GM12878 (cell line): Measurements from ENCODE around the gene FGGY. TPM values are rescaled to one million over a fixed set of nuclear protein-coding genes. Genes with fewer than 3 reads are reported as not detected.

Source experiments
- ATAC-seq: fragments of 200-7000 bp; cut with Tn5 transposase; 3 replicates; pipeline ENCODE4 v1.9.1; 2020; ENCODE audit warnings: mild to moderate bottlenecking, moderate library complexity
- BruUV-seq: library from RNA; stranded (reverse); fragments of 400-500 nt; replicated peaks from 2 replicates; lab custom pipeline; 2021; lab: Mats Ljungman, UMichigan
- CTCF ChIA-PET: fragments of 300-600 bp; sonication (Branson Sonifier 250); formaldehyde crosslinking; extraction: SDS; loops from one replicate; lab custom pipeline; 2021; ENCODE audit warnings: inconsistent platforms; lab: Yijun Ruan, JAX
- POLR2A ChIA-PET: fragments of 350-600 bp; formaldehyde crosslinking; extraction: SDS; loops from one replicate; lab custom pipeline; 2021; ENCODE audit warnings: inconsistent platforms; lab: Charles Lee
- RAD21 ChIA-PET: fragments of 300-600 bp; sonication (Branson Sonifier 250); formaldehyde crosslinking; loops from one replicate; lab custom pipeline; 2023; ENCODE audit warnings: antibody characterized with exemption; ENCODE audit not compliant: unreplicated experiment; lab: Charles Lee
- SMC1A ChIA-PET: fragments of 300-600 bp; sonication (Branson Sonifier 250); formaldehyde crosslinking; loops from one replicate; lab custom pipeline; 2023; ENCODE audit not compliant: unreplicated experiment, uncharacterized antibody; lab: Charles Lee
- DNase-seq: peaks from one replicate; pipeline ENCODE4 v3.0.0-alpha.2; 2011; ENCODE audit warnings: low read depth, low spot score
- FAIRE-seq: peaks from 3 replicates; lab custom pipeline; 2011; peaks lifted over from hg19 to GRCh38; lab: Jason Lieb, UNC
- H2AFZ ChIP-seq: 2 replicates; pipeline ENCODE4 v1.6.0; 2011; ENCODE audit warnings: low read depth, low read length, control low read depth; ENCODE audit not compliant: control insufficient read depth
- H3K27ac ChIP-seq: 2 replicates; pipeline ENCODE4 v1.5.1; 2011; ENCODE audit warnings: control low read depth; ENCODE audit not compliant: control insufficient read depth, insufficient read depth
- H3K27me3 ChIP-seq, 2 experiments: replicated peaks in 1 of 2; 2 replicates each; pipeline versions ENCODE4 v1.6.0 to v1.6.1; 2011; ENCODE audit warnings: low read length in 1 of 2; ENCODE audit not compliant: control insufficient read depth in 2 of 2, insufficient read depth in 2 of 2
- H3K36me3 ChIP-seq, 2 experiments: 2 replicates each; pipeline ENCODE4 v1.5.1; 2011; ENCODE audit warnings: low read length in 1 of 2; ENCODE audit not compliant: control insufficient read depth in 2 of 2, insufficient read depth in 2 of 2
- H3K4me1 ChIP-seq: 2 replicates; pipeline ENCODE4 v1.6.1; 2011; ENCODE audit warnings: mild to moderate bottlenecking, low read length, moderate library complexity, mixed read lengths; ENCODE audit not compliant: control insufficient read depth, insufficient read depth
- H3K4me2 ChIP-seq: 2 replicates; pipeline ENCODE4 v1.6.0; 2011; ENCODE audit warnings: control low read depth; ENCODE audit not compliant: control insufficient read depth, insufficient read depth
- H3K4me3 ChIP-seq: fragments of 200-600 bp; sonication (generic); 2 replicates; pipeline ENCODE4 v1.5.1; 2016
- H3K79me2 ChIP-seq: 2 replicates; pipeline ENCODE4 v1.6.0; 2011; ENCODE audit warnings: low read length; ENCODE audit not compliant: control insufficient read depth, insufficient read depth
- H3K9ac ChIP-seq: 2 replicates; pipeline ENCODE4 v1.8.0; 2011; ENCODE audit warnings: low read length, control low read depth, mixed read lengths; ENCODE audit not compliant: control insufficient read depth, insufficient read depth
- H3K9me3 ChIP-seq: replicated peaks from 3 replicates; pipeline ENCODE4 v1.5.1; 2011; ENCODE audit warnings: mild to moderate bottlenecking, low read length; ENCODE audit not compliant: control insufficient read depth, insufficient read depth
- H4K20me1 ChIP-seq: 2 replicates; pipeline ENCODE4 v1.6.0; 2011; ENCODE audit not compliant: control insufficient read depth, insufficient read depth
- BCLAF1 ChIP-seq: fragments of 450-650 bp; IDR thresholded peaks from 2 replicates; pipeline ENCODE4 v1.6.1; 2017; ENCODE audit warnings: antibody characterized with exemption, mild to moderate bottlenecking, moderate library complexity
- CEBPZ ChIP-seq: fragments of 150-350 bp; IDR thresholded peaks from 2 replicates; pipeline ENCODE4 v1.6.1; 2016; ENCODE audit warnings: low read depth, low read length
- EZH2 ChIP-seq: IDR thresholded peaks from 2 replicates; pipeline ENCODE4 v1.6.1; 2012; ENCODE audit warnings: low read depth, mild to moderate bottlenecking, control low read depth, inconsistent platforms, low read length, borderline replicate concordance; ENCODE audit not compliant: control insufficient read depth
- HDGF ChIP-seq: fragments of 450-650 bp; IDR thresholded peaks from 2 replicates; pipeline ENCODE4 v1.6.1; 2016; ENCODE audit warnings: antibody characterized with exemption
- MEF2B ChIP-seq: fragments of 450-650 bp; IDR thresholded peaks from 2 replicates; pipeline ENCODE4 v1.6.1; 2018; ENCODE audit warnings: mild to moderate bottlenecking, moderate library complexity; ENCODE audit not compliant: partially characterized antibody, poor library complexity, severe bottlenecking
- PML ChIP-seq: IDR thresholded peaks from 2 replicates; pipeline ENCODE4 v1.6.1; 2012; ENCODE audit warnings: low read length, inconsistent platforms
- RAD21 ChIP-seq: IDR thresholded peaks from 2 replicates; pipeline ENCODE4 v1.6.1; 2011; ENCODE audit warnings: mild to moderate bottlenecking, low read depth, low read length, moderate library complexity; ENCODE audit not compliant: insufficient read depth
- SPI1 ChIP-seq: IDR thresholded peaks from 2 replicates; pipeline ENCODE4 v1.6.1; 2011; ENCODE audit warnings: low read depth, mild to moderate bottlenecking, low read length, moderate library complexity, borderline replicate concordance; ENCODE audit not compliant: insufficient read depth
- SREBF1 ChIP-seq: IDR thresholded peaks from 2 replicates; pipeline ENCODE4 v1.6.1; 2012; ENCODE audit warnings: mild to moderate bottlenecking, low read length
- ZNF274 ChIP-seq: IDR thresholded peaks from one replicate; pipeline ENCODE4 v1.8.0; 2011; ENCODE audit not compliant: insufficient read length, insufficient read depth
- WGBS: methylation state at CpG from one replicate; pipeline ENCODE4 v1.1.6; 2016; ENCODE audit warnings: low lambda C conversion rate; ENCODE audit not compliant: insufficient replicate concordance, insufficient coverage; ENCODE audit errors: missing lambda C conversion rate; 5-methylcytosine and 5-hydroxymethylcytosine counted together
- in situ Hi-C: fragments of 300-500 bp; cut with MboI; formaldehyde crosslinking; loops from 9 replicates; pipeline ENCODE4 v1.14.3; 2018; ENCODE audit warnings: mixed read lengths
- intact Hi-C: fragments of 100-400 bp; cut with micrococcal nuclease; formaldehyde crosslinking; loops from one replicate; pipeline ENCODE4 v1.14.2; 2022; ENCODE audit not compliant: unreplicated experiment
- polyA plus RNA-seq, 11 experiments: library from polyadenylated mRNA; depleted of rRNA in 4 of 11; unstranded in 6 of 11; stranded (reverse) in 5 of 11; fragments of >200 nt; fragmentation: Nextera tagmentation in 4 of 11; fragmentation: Illumina TruSeq in 1 of 11; extraction: Ambion mirVana in 4 of 11; extraction: Trizol in 1 of 11; gene quantifications; 1 replicate in 1 of 11; 2 replicates in 10 of 11; pipeline versions ENCODE4 v1.2.1 to v1.2.3, GENCODE V29; 2011 to 2016; ENCODE audit warnings: inconsistent platforms in 2 of 11, missing spikeins in 2 of 11, low read depth in 1 of 11
- total RNA-seq, 4 experiments: library from RNA; depleted of rRNA in 3 of 4; stranded (reverse); fragments of >200 nt in 3 of 4; fragmentation: Illumina TruSeq in 1 of 4; extraction: Trizol in 1 of 4; gene quantifications; 2 replicates each; pipeline versions ENCODE4 v1.2.1 to v1.2.3, GENCODE V29; 2013 to 2021

The FGGY gene
- total and polyA plus RNA-seq, 10 of the 15 experiments (the other 5 are each of a cell fraction or from before 2014, with no cell fraction given), result 6.2 to 11.9 (median 7.5) TPM

GRCh38 chr1:59278780-59279354 lies 18.0 kb upstream of the FGGY start:
- Histone ChIP-seq H3K36me3 (no peaks in the 10 kb centered on the region), H4K20me1 (no peaks in the 10 kb centered on the region), H3K79me2 (no peaks in the 10 kb centered on the region), H3K4me3 (no peak overlapping the region), H3K27me3 (no peaks in the 10 kb centered on the region; a peak in 1 of 4 replicates), H2AFZ (no peak overlapping the region), H3K4me1 (no peaks in the 10 kb centered on the region; the same call in 1 of the 2 replicates), H3K27ac (no peak overlapping the region), H3K9ac (no peak overlapping the region), H3K4me2 (no peak overlapping the region), H3K9me3 (no peaks in the 10 kb centered on the region)
- ATAC-seq, result no peak
- FAIRE-seq, result no peak
- POLR2A ChIA-PET, result interaction anchor here (0.6 to 1.2 kb wide), 2 partner anchors 17 to 18 kb away, joined by 3 to 4 read pairs; no protein-coding TSS in a partner anchor
- intact Hi-C loops (no loop called here), in situ Hi-C loops (no loop called here)
- DNase-seq, result no peak
- BruUV-seq, result no TSS peak
- SMC1A ChIA-PET, result interaction anchor here (1.2 to 1.4 kb wide), 2 partner anchors 12 to 51 kb away, joined by 3 to 4 read pairs; no protein-coding TSS in a partner anchor
- TF ChIP-seq RAD21 (no peak), MEF2B (no peak), SPI1 (no peak), PML (no peak), HDGF (no peak), CEBPZ (no peak), BCLAF1 (no peak), EZH2 (no peak), SREBF1 (no peak), ZNF274 (no peak)
- 52% methylated on average over 2 of the region's 2 CpGs for WGBS
- CTCF ChIA-PET, result interaction anchor here (0.9 to 3.5 kb wide), 4 partner anchors 8 to 460 kb away, joined by 3 to 11 read pairs (median 4); no protein-coding TSS in a partner anchor
- RAD21 ChIA-PET, result interaction anchor here (0.7 to 1.4 kb wide), 5 partner anchors 11 to 495 kb away, joined by 3 read pairs; partner anchors contain the start of gene JUN
